ENCODE data around the gene NLK. TPM values are rescaled to one million over a fixed set of nuclear protein-coding genes. Genes with fewer than 3 reads are reported as not detected.

Gene NLK
- total and polyA plus RNA-seq, 2 donors (not counting 3 experiments of a cell fraction or from before 2014, with no cell fraction given): 23.8 to 34.2 TPM

DNA sequence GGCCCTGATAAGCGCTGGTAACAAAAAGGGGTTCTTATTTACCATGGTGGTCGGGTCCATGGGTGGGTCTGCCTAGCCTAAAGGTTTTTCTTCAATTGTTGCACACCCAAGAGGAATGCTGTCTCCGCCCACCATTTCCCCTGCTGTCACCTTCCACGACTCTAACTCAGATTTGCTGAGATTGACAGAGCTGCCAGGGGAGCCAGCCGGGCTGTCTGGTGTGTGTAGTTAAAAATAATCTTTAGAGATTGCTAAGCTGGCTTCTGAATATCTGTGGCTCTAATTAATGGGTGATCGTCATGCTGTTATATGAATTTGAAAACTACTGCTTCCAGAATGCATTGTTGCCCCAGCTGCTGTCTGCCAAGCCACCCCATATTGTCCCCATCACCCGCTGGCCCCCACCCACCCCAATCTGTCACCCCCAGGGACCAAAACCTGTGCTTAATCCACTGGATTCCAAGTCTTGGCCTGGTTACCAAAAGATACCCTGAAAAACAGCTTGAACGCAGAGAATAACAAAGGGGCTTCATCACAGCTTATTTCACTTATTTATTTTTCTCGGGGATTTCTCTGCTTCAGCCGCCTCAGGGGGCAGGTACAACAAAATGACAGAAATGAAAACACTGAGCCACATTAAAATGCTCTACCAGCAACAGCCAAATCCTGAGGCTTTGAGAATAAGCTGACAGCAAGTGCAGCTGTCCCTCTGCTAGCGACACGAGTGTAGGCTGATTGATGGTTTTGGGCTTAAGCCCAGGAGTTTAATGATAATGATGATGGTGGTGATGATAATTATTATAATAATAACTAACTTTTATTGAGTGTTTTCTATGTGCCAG is 46.1 kb upstream of the NLK start:
- intact Hi-C loops (cut with micrococcal nuclease) (no loop called here), dilution Hi-C loops (cut with MboI; ENCODE audit: extremely low pct_ligation_motif_present, low sequenced_read_pairs) (no loop called here)
- Histone ChIP-seq H3K4me1 (ENCODE audit: control insufficient read depth, extremely low read depth, insufficient read depth, low read length) (peaks cover 5% of the 10 kb centered on the region), H2AFZ (ENCODE audit: low read depth, low read length) (no peak overlapping the region), H3K4me3 (replicated peaks in 1 of 3; ENCODE audit: insufficient read depth in 1 of 3, low read depth in 1 of 3, low read length in 3 of 3) (no peak overlapping the region), H3K9ac (replicated peaks; ENCODE audit: extremely low read depth, insufficient read depth, low read length) (no peak overlapping the region), H3K27ac (ENCODE audit: insufficient read depth, low read depth, low read length) (no peak overlapping the region), H3K9me3 (replicated peaks; ENCODE audit: control insufficient read depth, insufficient read depth, low read length) (no peaks in the 10 kb centered on the region), H3K36me3 (ENCODE audit: control insufficient read depth in 2 of 2, extremely low read depth in 1 of 2, insufficient read depth in 2 of 2, low read length in 2 of 2) (no peaks in the 10 kb centered on the region), H3K4me2 (ENCODE audit: insufficient read depth, low read length) (no peak overlapping the region), H3K27me3 (ENCODE audit: control insufficient read depth in 2 of 2, insufficient read depth in 2 of 2, low read length in 2 of 2) (no peaks in the 10 kb centered on the region), H3K9me1 (replicated peaks; ENCODE audit: control insufficient read depth, extremely low read depth, insufficient read depth, low read length) (no peaks in the 10 kb centered on the region), H4K20me1 (replicated peaks; ENCODE audit: control insufficient read depth, extremely low read depth, insufficient read depth, low read length) (no peaks in the 10 kb centered on the region), H3K79me2 (ENCODE audit: control insufficient read depth, insufficient read depth, low read length) (no peaks in the 10 kb centered on the region)
- no TSS peak for BruUV-seq (replicated peaks)
- ChIA-PET CTCF (interaction anchor here (0.7 to 1.2 kb wide), 3 partner anchors 9 to 103 kb away, joined by 3 read pairs; no protein-coding TSS in a partner anchor), POLR2A (no interaction called here)
- TF ChIP-seq POLR2AphosphoS5 (IDR thresholded peaks at IDR 0.05; ENCODE audit: insufficient read depth, low read depth, low read length) (no peak), FOS (IDR thresholded peaks at IDR 0.05; ENCODE audit: borderline replicate concordance, insufficient read depth, low read length) (no peak), EZH2 (IDR thresholded peaks at IDR 0.05; ENCODE audit: borderline replicate concordance, low read depth, low read length, severe bottlenecking) (no peak), MYC (IDR thresholded peaks at IDR 0.05; ENCODE audit: low read depth, low read length) (no peak), GATA2 (IDR thresholded peaks at IDR 0.05; ENCODE audit: insufficient read depth, insufficient read length, low read depth, low read length) (no peak), POLR2A (IDR thresholded peaks at IDR 0.05; ENCODE audit: low read depth, low read length) (no peak), JUN (IDR thresholded peaks at IDR 0.05; ENCODE audit: borderline replicate concordance, insufficient read depth, insufficient read length, low read depth) (no peak)
- TF ChIP-seq, protein P1, sequence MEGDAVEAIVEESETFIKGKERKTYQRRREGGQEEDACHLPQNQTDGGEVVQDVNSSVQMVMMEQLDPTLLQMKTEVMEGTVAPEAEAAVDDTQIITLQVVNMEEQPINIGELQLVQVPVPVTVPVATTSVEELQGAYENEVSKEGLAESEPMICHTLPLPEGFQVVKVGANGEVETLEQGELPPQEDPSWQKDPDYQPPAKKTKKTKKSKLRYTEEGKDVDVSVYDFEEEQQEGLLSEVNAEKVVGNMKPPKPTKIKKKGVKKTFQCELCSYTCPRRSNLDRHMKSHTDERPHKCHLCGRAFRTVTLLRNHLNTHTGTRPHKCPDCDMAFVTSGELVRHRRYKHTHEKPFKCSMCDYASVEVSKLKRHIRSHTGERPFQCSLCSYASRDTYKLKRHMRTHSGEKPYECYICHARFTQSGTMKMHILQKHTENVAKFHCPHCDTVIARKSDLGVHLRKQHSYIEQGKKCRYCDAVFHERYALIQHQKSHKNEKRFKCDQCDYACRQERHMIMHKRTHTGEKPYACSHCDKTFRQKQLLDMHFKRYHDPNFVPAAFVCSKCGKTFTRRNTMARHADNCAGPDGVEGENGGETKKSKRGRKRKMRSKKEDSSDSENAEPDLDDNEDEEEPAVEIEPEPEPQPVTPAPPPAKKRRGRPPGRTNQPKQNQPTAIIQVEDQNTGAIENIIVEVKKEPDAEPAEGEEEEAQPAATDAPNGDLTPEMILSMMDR (IDR thresholded peaks at IDR 0.05; ENCODE audit: extremely low read depth in 1 of 2, insufficient read depth in 1 of 2, low read depth in 1 of 2, low read length in 2 of 2): no peak
- TF ChIP-seq, protein P2, sequence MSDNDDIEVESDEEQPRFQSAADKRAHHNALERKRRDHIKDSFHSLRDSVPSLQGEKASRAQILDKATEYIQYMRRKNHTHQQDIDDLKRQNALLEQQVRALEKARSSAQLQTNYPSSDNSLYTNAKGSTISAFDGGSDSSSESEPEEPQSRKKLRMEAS (IDR thresholded peaks at IDR 0.05; ENCODE audit: insufficient read depth, insufficient read length): no peak
- no peak for FAIRE-seq
- no peak for DNase-seq (ENCODE audit: low read depth, low spot score)

Measured in endothelial cell of umbilical vein (primary cell).